HG03342 (cell line): ENCODE results near the gene MAP7D1.
A peak's percentile ranks its signal among the peaks of the same experiment; 100 is the strongest.

Experiments used
- ATAC-seq: cut with Tn5 transposase; IDR thresholded peaks from one replicate; pipeline ENCODE4 v1.9.1; 2021; ENCODE audit warnings: mild to moderate bottlenecking, moderate library complexity; ENCODE audit not compliant: unreplicated experiment

The MAP7D1 gene

GRCh38 chr1:36126797-36127500 is 29.0 kb upstream of the MAP7D1 start:
- ATAC-seq: no peak

GRCh38 chr1:36128126-36128904 is 27.6 kb upstream of the MAP7D1 start:
- no peak for ATAC-seq

- ATAC-seq: no peak
Observed at GRCh38 chr1:36128905-36129206, 27.1 kb upstream of the MAP7D1 start.

GRCh38 chr1:36132029-36132428 is 23.9 kb upstream of the MAP7D1 start:
- no peak for ATAC-seq

- ATAC-seq: no peak
Observed at GRCh38 chr1:36133484-36133883, 22.5 kb upstream of the MAP7D1 start.

- no peak for ATAC-seq
Observed at GRCh38 chr1:36134031-36134430, 21.9 kb upstream of the MAP7D1 start.

GRCh38 chr1:36134505-36135329 is 21.2 kb upstream of the MAP7D1 start:
- no peak for ATAC-seq

GRCh38 chr1:36135330-36135667 is 20.7 kb upstream of the MAP7D1 start:
- ATAC-seq: no peak

GRCh38 chr1:36135796-36136195 is 20.2 kb upstream of the MAP7D1 start:
- no peak for ATAC-seq

GRCh38 chr1:36136535-36136934 is 19.4 kb upstream of the MAP7D1 start:
- ATAC-seq: no peak

- no peak for ATAC-seq
Observed at GRCh38 chr1:36137226-36137625, 18.7 kb upstream of the MAP7D1 start.

- ATAC-seq: no peak
Observed at GRCh38 chr1:36137776-36138175, 18.2 kb upstream of the MAP7D1 start.

GRCh38 chr1:36139521-36139920 is 16.4 kb upstream of the MAP7D1 start:
- no peak for ATAC-seq

GRCh38 chr1:36142121-36142520 is 13.8 kb upstream of the MAP7D1 start:
- no peak for ATAC-seq

GRCh38 chr1:36143424-36143823 is 12.5 kb upstream of the MAP7D1 start:
- ATAC-seq: no peak

- ATAC-seq: no peak
Observed at GRCh38 chr1:36144413-36144812, 11.5 kb upstream of the MAP7D1 start.

GRCh38 chr1:36148821-36149236 is 7.1 kb upstream of the MAP7D1 start:
- ATAC-seq: no peak

GRCh38 chr1:36149237-36149972 is 6.6 kb upstream of the MAP7D1 start, which contains the start of gene TRAPPC3:
TRAPPC3 (minus strand) TSS chr1:36149486; CDS start chr1:36149378, 108 bp downstream.
- peak; percentile 87 for ATAC-seq

GRCh38 chr1:36149973-36150295 is 6.0 kb upstream of the MAP7D1 start:
- no peak for ATAC-seq

- peak; percentile 37 for ATAC-seq
Observed at GRCh38 chr1:36150296-36151133, 5.4 kb upstream of the MAP7D1 start.
